ENCODE measurements around the gene CHCHD6. TPM values are rescaled to one million over a fixed set of nuclear protein-coding genes. Genes with fewer than 3 reads are reported as not detected.

Gene CHCHD6
- total RNA-seq, 1 donor = 9.1 TPM

DNA sequence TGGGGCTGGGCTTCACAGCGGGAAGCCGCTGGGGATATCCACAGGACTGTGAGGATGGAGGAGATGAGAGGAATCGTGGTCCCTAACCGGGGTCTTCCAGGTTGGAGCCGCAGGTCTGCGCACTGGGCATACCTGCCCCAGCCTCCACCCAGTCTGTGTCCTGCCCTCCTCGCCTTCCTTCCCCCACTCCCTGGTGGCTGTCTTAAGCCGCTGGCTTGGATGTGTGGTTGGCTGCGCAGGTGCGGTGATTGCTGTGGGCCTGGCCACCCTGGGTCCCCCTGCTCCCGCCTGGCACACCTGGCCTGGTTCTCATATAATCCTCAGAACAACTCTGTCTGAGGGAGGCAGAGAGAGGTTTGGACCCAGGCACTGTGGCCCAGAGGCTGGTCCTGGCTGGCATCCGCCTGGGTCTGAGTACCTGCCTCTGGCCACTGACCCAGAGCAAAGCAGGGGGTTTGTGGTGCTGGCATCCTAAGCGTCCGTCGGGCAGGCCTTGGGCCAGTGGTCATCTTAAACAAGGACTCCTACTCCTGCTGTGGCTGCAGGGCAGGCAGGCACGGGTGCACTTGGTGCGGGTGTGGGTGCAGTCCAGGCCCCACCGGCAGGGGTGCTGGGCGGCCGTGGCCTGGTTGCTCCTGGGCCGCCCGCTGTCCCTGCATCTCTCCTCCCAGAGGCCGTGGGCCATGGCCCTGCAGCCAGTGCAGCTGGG lies 297.6 kb downstream of the CHCHD6 start:
- no peak overlapping the region for H3K4me3 ChIP-seq (ENCODE audit: low read depth, low read length)
- DNase-seq (ENCODE audit: low read depth) = no peak
- TF ChIP-seq, protein P1, sequence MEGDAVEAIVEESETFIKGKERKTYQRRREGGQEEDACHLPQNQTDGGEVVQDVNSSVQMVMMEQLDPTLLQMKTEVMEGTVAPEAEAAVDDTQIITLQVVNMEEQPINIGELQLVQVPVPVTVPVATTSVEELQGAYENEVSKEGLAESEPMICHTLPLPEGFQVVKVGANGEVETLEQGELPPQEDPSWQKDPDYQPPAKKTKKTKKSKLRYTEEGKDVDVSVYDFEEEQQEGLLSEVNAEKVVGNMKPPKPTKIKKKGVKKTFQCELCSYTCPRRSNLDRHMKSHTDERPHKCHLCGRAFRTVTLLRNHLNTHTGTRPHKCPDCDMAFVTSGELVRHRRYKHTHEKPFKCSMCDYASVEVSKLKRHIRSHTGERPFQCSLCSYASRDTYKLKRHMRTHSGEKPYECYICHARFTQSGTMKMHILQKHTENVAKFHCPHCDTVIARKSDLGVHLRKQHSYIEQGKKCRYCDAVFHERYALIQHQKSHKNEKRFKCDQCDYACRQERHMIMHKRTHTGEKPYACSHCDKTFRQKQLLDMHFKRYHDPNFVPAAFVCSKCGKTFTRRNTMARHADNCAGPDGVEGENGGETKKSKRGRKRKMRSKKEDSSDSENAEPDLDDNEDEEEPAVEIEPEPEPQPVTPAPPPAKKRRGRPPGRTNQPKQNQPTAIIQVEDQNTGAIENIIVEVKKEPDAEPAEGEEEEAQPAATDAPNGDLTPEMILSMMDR (IDR thresholded peaks at IDR 0.05; ENCODE audit: insufficient read depth, low read depth, low read length) = no peak

DNA sequence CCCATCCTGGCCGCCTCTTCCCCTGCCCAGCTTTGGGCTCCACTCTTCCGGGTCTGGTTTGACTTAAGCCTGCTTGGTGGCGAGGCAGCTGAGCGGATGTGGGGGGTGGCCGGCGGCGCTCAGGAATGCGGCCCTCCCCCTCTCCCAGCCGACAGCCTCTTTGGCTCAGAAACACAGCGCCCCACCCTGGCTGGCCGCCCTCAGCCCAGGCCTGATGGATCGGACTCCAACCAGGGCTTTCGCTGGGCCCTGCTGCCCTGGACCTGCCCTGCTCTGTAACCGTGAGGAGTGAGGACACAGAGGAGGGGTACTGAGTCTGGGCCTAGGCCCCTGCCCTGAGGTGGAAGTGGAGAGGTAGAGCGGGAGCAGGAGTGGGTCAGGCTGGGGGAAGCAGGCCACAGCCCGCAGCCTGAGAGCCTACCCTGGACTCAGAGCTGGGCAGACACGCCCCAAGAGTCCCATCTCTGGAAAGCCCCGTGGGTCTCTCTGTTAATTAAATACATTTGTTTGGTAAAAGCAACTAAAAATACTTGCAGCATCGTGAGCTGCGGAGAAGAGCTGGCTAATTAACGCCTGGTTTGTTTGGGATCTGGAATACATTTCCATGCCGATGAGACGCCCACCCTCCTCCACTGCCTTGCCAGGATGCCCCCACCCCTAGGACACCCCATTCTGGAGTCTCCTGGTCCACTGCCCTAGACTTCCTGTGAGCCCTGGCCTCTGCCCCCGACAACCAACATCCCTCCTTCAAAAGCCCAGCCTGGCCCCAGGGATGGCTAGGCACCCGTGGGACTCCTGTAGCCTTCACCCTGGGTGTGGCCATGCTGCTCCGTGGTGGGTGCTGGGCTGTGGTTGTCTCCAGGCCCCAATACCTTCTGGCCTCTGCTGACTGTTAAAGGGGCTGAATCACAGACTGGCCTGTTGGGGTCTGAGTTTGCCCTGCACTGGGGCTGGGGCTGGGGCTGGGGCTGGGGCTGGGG lies 298.4 kb downstream of the CHCHD6 start:
- H3K4me3 ChIP-seq (ENCODE audit: low read depth, low read length) = peak overlapping the region; percentile 21
- TF ChIP-seq, protein P1 (IDR thresholded peaks at IDR 0.05; ENCODE audit: insufficient read depth, low read depth, low read length) = peak; percentile 62
- peak; percentile 94 for DNase-seq (ENCODE audit: low read depth)

DNA sequence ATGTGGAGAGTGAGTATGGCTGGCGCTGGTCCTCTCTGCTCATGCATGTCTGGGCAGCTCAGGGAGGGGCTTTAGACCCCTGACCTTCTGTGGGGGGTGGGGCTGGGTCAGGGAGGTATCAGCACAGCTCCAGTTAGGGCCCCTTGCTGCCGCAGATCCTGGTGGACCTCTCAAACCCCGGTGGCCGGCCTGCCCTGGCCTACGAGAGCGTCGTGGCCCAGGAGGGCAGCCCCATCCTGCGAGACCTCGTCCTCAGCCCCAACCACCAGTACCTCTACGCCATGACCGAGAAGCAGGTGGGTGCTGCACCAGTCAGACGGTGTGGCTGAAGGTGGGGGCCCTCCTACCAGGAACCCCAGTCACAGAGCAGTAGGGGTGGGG lies 299.1 kb downstream of the CHCHD6 start:
- TF ChIP-seq, protein P1 (IDR thresholded peaks at IDR 0.05; ENCODE audit: insufficient read depth, low read depth, low read length) = no peak
- no peak overlapping the region for H3K4me3 ChIP-seq (ENCODE audit: low read depth, low read length)
- DNase-seq (ENCODE audit: low read depth) = no peak

DNA sequence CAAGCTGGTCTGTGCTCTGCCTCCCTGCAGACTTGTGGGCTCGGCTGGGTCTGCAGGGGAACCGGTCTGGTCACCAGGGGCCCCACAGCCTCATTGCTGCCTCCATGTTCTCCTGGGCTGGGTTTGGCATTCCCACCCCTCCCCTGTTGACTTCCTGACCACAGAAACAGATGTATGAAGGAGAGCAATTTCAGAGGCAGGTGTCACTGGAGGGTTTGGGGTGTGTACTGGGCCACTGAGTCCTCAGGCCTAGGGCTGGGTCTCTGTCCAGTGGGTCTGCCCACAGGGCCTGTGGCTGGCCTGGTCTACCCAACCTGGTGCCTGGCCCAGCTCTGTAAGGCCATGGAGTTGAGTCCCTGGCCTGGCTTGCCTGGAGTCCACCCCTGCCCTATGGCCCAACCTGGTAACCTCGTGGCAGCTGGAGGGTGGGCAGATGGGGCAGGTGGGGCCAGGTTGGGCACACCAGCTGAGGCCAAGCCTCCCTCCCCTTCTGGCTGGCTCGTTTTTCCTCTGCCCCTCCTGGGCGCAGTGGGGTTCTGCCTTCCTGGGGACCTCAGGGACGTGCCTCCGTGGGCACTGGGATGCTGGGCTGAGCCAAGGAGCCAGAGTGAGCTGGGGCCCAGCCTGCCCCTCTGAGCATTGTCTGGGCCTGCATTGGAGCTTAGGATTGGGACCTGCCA lies 299.7 kb downstream of the CHCHD6 start:
- DNase-seq (ENCODE audit: low read depth) = no peak
- TF ChIP-seq, protein P1 (IDR thresholded peaks at IDR 0.05; ENCODE audit: insufficient read depth, low read depth, low read length) = no peak
- H3K4me3 ChIP-seq (ENCODE audit: low read depth, low read length) = no peak overlapping the region

DNA sequence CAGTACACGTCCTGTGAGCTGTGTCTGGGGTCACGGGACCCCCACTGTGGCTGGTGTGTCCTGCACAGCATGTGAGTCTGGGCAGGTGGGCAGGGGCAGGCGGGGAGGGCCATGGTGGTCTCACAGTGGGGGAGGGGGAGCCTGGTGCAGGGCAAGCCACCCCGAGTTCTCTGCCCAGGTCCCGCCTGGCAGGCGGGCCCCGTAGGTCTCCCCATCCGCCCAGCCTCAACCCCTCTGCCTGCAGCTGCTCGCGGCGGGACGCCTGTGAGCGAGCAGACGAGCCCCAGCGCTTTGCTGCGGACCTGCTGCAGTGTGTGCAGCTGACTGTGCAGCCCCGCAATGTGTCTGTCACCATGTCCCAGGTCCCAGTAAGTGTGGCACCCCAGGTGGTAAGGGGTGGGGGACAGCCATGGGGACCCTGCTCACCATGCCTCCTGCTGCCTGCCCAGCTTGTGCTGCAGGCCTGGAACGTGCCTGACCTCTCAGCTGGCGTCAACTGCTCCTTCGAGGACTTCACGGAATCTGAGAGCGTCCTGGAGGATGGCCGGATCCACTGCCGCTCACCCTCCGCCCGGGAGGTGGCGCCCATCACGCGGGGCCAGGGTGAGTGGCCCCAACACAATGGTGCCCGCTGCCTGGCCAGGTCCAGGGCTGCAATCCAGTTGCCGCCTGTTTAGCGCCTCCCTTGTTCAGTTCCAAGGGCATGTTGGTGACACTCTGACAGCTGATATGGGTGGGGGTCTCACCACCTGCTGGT lies 300.8 kb downstream of the CHCHD6 start:
- TF ChIP-seq, protein P1 (IDR thresholded peaks at IDR 0.05; ENCODE audit: insufficient read depth, low read depth, low read length) = no peak
- DNase-seq (ENCODE audit: low read depth) = no peak
- no peak overlapping the region for H3K4me3 ChIP-seq (ENCODE audit: low read depth, low read length)

Data from fibroblast of villous mesenchyme (primary cell).